NT2/D1 (cell line): ENCODE results near the gene DUS1L.

Experiments used
- YY1 ChIP-seq: IDR thresholded peaks from 2 replicates; pipeline ENCODE4 v1.6.1; 2011; ENCODE audit not compliant: insufficient read length, insufficient read depth
- ZNF274 ChIP-seq: IDR thresholded peaks from 2 replicates; pipeline ENCODE4 v1.6.1; 2011; ENCODE audit warnings: mild to moderate bottlenecking, low read depth, low read length

- TF ChIP-seq YY1 (no peak), ZNF274 (no peak)
Observed at GRCh38 chr17:82024859-82025258, 40.7 kb downstream of the DUS1L start.
